ENCODE measurements around the gene TGDS. TPM values are rescaled to one million over a fixed set of nuclear protein-coding genes. Genes with fewer than 3 reads are reported as not detected.

The TGDS gene
- total RNA-seq, 2 experiments from 2014 or later = 17.2 to 19.2 TPM

DNA sequence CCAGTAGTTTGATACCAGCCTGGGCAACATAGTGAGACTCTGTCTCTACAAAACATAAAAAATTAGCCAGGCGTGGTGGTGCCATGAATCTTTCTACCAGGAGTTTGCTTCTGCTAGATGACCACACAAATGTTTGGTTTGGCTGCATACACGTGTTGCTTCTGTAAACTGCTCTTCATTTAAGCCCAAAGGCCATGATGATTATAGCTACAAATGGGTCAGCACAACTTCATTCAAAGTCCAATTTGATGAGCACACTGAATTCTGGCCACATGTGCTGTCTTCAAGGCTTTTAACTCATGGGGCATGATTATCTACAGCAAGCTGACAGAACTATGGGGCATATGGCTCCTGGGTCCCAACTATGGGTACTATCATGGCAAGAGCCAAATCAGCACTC is 70.2 kb downstream of the TGDS start:
- Mint-ChIP-seq H3K9me3 (ENCODE audit: insufficient read depth) (no peaks in the 10 kb centered on the region), H3K27me3 (ENCODE audit: low read depth) (no peaks in the 10 kb centered on the region), H3K36me3 (ENCODE audit: low read depth) (no peaks in the 10 kb centered on the region), H3K4me1 (ENCODE audit: low read depth) (no peaks in the 10 kb centered on the region), H3K27ac (no peak overlapping the region), H3K4me3 (no peak overlapping the region)
- DNase-seq (no peak), ATAC-seq (no peak)
- CTCF ChIA-PET = no interaction called here
- POLR2A ChIA-PET = no interaction called here

DNA sequence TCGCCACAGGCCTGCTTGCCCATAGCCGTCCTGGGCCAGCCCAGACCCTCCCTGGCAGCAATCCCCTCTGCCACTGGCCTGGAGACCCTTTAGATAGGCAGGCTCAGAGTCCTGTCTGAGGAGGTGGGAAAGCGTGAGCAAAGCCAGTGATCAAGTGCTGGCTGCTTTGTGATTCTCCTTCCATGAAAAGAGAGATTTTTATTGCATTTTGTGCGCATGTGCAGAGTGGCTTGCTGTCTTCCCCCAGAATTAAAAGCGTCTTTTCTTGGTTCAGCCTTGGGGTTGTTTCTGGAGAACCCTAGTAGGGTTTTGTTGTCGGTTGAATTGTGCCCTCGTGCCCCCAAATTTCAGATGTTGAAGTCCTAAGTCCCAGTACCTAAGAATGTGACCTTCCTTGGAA is 71.5 kb downstream of the TGDS start:
- no peak overlapping the region for H3K4me3 Mint-ChIP-seq
- no peaks in the 10 kb centered on the region for H3K9me3 Mint-ChIP-seq (ENCODE audit: insufficient read depth)
- ChIA-PET CTCF (no interaction called here), POLR2A (no interaction called here)
- no peak for DNase-seq
- no peaks in the 10 kb centered on the region for H3K36me3 Mint-ChIP-seq (ENCODE audit: low read depth)
- no peak for ATAC-seq
- no peaks in the 10 kb centered on the region for H3K4me1 Mint-ChIP-seq (ENCODE audit: low read depth)
- H3K27ac Mint-ChIP-seq = no peak overlapping the region
- H3K27me3 Mint-ChIP-seq (ENCODE audit: low read depth) = no peaks in the 10 kb centered on the region

Other genes with a start within 250 kb of the TGDS start
- under 1 TPM in 1 of 2 experiments, not detected in 1; 0.05 TPM for gene DCT, start 116.5 kb downstream of the TGDS start, total RNA-seq
- gene GPR180, start 5.7 kb upstream of the TGDS start, total RNA-seq = 1 to 10 TPM; 7.7 to 7.9 TPM
- not detected for gene SOX21, start 116.4 kb upstream of the TGDS start, total RNA-seq